Heart left ventricle (tissue), 13 donors: ENCODE results near the gene RABL6.

Source experiments
- CTCF ChIP-seq, 12 donors: fragments of 200-600 bp; sonication (generic) in 4 of 12; IDR thresholded peaks; one replicate each; pipeline versions ENCODE4 v1.5.0 to v1.8.0; 2018 to 2022; ENCODE audit warnings: antibody characterized with exemption in 12 of 12, mild to moderate bottlenecking in 5 of 12
- POLR2A ChIP-seq, 2 donors: fragments of 450-650 bp; IDR thresholded peaks; one replicate each; pipeline ENCODE4 v1.6.1; 2017; ENCODE audit warnings: antibody characterized with exemption in 2 of 2, mild to moderate bottlenecking in 2 of 2, moderate library complexity in 2 of 2
- donor health status: ischemic (EF 13 %, LVEDD 7.1; RV severe dilation, severe dysfunction).
- donor health status: DM: no; HTN: yes; CAD: no.
- donor health status: DM: no; HTN: no; CAD: no.
- donor health status: ischemic (EF 25% LVEDD 6.9; RV normal size, moderate dysfunction).
- donor health status: ischemic (EF 25% LVEDD 5.7; RV mildly dilated, moderate dysfunction).
- donor health status: ischemic (EF 35%, LVEDD 5.7; RV mildly dilated, moderate dysfunction).
- donor health status: nonischemic (EF 11% LVEDD 7.7; RV severe dilation, severe dysfunction).
- donor health status: DM: yes; HTN: yes; CAD: no.
- donor health status: PGD.
- donor health status: ischemic (EF 29% LVEDD 5.4; RV normal size, mild dysfunction).
- donor health status: nonischemic (EF 23%, LVEDD 6.1; RV moderate dilation, normal function).

- TF ChIP-seq CTCF (IDR thresholded peaks at IDR 0.05) (no peak), POLR2A (IDR thresholded peaks at IDR 0.05) (no peak)
Measured at GRCh38 chr9:136867480-136867879, 59.7 kb downstream of the RABL6 start.
